Mesenteric fat pad (tissue), 1 donor: ENCODE data around the gene HSPB7. TPM values are rescaled to one million over a fixed set of nuclear protein-coding genes. Genes with fewer than 3 reads are reported as not detected.
"Not testable (repeated sequence)": the region's sequence is repeated elsewhere in the genome, so short reads cannot be mapped to it uniquely, and the experiment has no call there.

Experiments used
- DNase-seq: peaks from one replicate; pipeline ENCODE4 v3.0.0-alpha.2; 2020; ENCODE audit warnings: low spot score
- total RNA-seq: library from RNA; stranded (reverse); fragmentation: NEBNext Ultra II Directional; extraction: Animal tissue kit (Norgen Biotek cat#: 25700); gene quantifications from one replicate; pipeline ENCODE4 v1.2.1, GENCODE V29; 2021
- donor health status: DM: yes; HTN: yes; CAD: no.

Gene HSPB7
- total RNA-seq, 1 donor from 2014 or later, result 342 TPM

DNA sequence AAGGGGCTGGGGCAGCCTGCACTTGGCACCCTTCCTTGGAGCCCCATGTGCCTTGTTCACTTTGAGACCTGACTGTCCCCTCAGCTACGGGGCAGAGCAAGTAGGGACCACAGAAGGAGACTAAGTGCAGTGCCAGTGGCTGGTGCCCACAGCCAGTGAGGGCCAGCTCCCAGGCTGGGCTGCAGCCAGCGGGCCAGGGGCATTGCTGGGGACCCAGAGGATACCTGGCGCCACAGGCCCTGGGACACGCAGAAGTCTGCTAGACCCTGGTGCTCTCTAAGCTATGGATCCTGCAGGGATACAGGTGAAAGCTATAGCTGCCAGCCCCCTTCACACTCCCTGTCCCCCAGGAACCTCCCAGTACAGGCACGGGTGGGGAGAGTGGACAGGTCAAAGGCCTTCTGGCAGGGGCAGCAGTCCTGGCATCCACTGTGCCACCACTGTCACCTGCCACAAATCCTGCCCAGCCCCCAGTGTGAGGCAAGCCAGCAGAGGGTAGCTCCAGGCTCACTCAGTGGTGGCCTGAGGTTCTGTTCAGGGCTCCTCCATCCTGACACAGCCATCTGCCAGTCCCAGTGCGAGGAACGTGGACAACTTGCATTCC, 5.3 kb upstream of the HSPB7 start:
- no peak for DNase-seq

DNA sequence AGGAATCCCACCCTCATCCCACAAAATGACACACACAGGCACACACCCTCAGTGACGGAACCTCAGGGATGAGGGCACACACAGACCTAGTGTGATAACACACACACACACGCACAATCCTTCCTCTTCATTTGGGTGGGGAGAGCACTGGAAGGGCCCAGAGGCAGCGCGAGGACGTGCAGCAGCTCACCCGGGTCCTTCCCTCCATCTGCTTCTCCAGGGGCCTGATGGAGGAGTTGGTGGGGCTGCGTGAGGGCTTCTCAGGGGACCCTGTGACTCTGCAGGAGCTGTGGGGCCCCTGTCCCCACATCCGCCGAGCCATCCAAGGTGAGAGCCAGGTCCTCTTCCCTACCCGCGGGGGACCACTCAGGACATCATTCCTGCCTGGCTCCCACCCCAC, 4.5 kb upstream of the HSPB7 start:
- DNase-seq, result no peak

GRCh38 chr1:16021681-16022080, 3.8 kb upstream of the HSPB7 start, which contains the start of gene CLCNKA:
TSS of gene CLCNKA (plus strand) at chr1:16022036. CDS start at chr1:16022620, 584 bp downstream.
- DNase-seq, result no peak

- DNase-seq, result not testable (repeated sequence)
These were observed 3.0 kb upstream of the HSPB7 start for GRCh38 chr1:16020878-16021277.

DNA sequence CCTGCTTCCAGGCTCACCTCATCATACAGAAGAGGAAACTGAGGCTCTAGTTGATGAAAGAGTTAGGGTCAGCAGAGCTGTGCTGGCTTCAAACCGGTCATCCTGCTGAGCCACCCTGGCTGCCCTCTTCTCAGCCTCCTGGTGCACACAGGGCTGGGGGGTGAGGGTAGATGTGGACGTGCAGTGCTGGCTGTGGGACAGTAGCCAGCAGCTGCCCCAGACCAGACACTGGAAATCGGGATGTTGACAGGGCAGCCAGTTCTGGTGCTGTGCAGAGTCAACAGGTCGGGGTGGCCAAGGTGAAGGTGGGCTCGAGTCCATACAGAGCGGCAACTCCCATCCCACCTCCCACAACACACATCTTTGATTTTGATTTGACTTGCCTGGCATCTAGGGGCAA, 2.5 kb upstream of the HSPB7 start:
- no peak for DNase-seq

- no peak for DNase-seq
These were observed 1.9 kb upstream of the HSPB7 start for GRCh38 chr1:16019644-16020277.

DNA sequence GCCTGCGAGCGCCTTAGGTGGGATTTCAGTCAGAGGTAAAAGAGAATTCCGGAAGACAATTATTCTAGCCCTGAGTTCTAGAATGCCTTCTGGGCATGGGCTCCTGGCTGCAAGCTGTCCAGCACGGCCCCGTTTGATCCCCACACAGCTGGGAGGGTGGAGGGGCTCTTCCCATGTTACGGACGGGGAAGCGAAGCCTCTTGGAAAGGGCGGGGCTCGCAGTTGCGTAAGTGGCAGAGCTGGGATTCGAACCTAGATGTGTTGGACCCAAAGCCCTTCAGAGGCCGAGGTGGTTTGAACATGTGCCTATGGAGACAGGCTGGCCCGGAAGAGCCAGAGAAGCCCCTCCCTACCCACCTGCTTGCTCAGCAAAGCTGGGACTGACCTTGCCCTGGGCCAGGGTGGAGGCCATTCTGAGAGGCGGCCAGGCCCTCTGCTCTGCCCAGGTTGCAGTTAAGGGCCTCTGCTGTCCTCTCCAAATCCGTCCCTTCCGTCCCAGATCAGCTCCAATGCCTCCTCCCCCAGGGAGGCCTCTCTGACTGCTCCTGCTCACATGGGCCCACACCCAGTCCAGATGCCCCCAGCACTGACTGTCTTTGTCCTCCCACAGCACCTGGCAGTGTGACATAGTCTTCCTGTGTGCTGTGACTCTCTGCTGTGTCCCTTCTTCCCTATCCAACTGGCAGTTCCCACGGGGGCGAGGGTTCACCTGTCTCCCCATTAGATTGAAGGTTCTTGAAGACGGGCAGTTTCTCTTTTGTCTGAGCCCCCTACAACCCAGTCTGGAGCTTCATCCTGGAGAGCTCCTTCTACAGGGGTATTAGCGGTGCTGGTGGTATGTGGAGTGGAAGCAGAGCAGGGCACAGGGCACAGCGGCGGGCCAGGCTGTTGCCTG, 1.2 kb upstream of the HSPB7 start:
- DNase-seq, result no peak

DNA sequence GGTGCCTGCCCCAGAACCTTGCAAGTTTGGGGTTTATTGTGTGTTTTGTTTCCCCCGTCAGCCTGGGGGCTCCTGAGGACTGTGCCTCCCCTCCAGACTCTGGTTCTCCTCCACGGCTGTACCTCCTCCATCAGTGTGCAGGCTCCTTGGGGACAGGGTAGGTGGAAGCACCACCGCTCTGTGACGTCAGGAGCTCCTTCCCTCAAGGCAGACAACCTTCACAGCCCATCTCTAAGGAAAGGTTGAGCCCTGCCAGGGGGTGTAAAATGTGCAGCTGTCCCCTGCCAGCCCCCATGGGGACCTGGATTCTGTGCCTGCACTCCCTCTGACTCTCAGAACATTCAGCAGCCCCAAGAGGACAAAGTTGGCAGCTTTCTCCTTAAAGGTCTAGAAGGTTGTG, 465 bp upstream of the HSPB7 start:
- no peak for DNase-seq

- DNase-seq, result no peak
These were observed 775 bp downstream of the HSPB7 start for GRCh38 chr1:16017076-16017460.

GRCh38 chr1:16015960-16016901, 1.6 kb downstream of the HSPB7 start:
- no peak for DNase-seq

GRCh38 chr1:16015491-16015890, 2.4 kb downstream of the HSPB7 start:
- DNase-seq, result no peak

DNA sequence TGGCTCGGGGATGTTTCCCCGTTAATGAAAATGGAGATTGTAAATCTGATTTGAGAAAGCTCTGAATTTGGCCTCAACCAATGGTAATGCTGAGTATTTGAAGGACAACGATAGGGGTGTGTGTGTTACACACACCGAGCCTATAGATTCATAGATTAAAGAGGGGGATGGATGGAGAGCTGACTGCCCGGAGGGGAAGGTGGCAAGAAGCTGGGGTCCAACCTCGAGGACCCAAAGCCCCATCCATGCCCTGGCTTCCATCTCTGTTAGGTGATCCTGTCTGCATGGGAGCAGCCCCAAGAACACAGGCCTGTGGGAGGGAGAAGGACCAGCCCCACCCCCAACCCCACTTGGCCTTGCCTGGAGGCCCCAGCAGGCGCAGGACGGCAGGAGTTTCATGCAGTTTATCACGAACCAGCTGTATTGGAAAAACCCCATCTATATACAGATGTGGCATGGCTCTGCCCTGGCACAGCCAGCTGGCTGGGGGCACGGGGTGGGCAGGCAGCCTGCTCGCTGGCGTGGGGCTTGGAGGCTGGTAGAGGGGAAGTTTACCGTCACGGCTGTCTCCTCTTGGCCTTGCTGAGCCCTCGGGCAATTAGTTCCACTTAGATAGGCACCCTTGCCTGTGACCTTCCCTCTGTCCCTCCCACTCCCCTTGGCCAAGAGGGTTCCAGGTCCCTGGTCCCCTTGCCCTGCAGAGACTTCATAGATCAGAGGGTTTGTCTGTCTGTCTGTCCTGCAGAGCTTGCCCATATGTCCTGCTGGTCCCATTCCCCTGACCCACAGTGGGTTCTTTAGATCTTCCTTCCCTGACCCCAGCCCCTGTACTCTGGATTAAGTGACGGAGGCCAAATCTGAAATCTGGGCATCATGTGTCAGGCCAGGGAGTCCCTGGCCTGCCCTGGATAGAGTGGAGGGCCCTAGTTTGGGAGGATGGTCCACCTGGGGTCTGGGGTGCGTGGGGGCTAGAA, 3.0 kb downstream of the HSPB7 start:
- DNase-seq, result no peak

- no peak for DNase-seq
These were observed 4.0 kb downstream of the HSPB7 start for GRCh38 chr1:16013908-16014258.

- no peak for DNase-seq
These were observed 4.5 kb downstream of the HSPB7 start for GRCh38 chr1:16013220-16013907.

GRCh38 chr1:16012590-16013219, 5.1 kb downstream of the HSPB7 start:
- DNase-seq, result no peak

DNA sequence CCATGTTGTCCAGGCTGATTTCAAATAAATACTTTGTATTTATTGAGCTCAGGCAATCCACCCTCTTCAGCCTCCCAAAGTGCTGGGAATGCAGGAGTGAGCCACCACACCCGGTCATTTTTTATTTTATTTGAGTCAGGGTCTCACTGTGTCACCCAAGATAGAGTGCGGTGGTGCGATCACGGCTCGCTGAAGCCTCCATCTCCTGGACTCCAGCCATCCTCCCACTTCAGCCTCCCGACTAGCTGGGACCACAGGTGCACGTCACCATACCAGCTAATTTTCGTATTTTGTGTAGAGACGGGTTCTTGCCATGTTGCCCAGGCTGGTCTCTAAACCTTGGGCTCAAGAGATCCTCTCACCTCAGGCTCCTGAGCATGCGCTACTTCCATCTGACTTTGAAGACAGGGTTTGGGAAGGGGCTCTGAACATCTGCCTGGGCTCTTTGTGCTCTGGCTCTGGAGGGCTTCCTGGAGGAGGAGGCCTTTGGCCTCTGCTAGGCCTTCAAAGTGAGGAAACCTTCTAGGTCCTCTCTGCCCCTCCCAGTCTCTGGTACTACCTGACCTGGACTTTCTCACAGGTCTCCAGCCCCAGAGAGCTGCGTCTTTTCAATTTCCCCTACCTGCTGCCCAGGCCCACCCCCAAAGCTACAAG, 5.8 kb downstream of the HSPB7 start:
- DNase-seq, result no peak

DNA sequence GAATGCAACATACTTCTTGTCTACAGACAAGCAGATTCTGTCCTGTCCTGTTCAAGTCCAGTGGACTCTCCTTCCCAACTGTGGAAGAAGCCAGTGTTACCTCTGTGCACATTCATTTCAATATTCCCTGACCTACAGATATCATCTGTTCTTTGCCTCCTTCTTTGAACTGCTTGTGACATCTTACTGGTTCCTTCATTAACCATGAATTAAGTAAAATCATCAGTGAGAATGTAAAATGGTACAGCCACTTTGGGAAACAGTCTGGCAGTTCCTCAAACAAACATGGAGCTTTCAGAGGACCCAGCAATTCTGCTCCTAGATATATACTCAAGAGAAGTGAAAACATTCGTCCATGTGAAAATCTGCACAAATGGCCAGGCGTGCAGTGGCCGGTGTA, 7.0 kb downstream of the HSPB7 start:
- no peak for DNase-seq

GRCh38 chr1:16009678-16010077, 8.2 kb downstream of the HSPB7 start:
- no peak for DNase-seq
